ENCODE data around the gene CEP112. TPM values are rescaled to one million over a fixed set of nuclear protein-coding genes. Genes with fewer than 3 reads are reported as not detected.

The CEP112 gene
- total and polyA plus RNA-seq, 8 donors: 15.1 to 23.8 (median 19.7) TPM

GRCh38 chr17:65930140-65930730, 261.7 kb downstream of the CEP112 start:
- Histone ChIP-seq H3K27ac (no peak overlapping the region), H3K36me3 (peaks cover 0 to 5% of the 10 kb centered on the region in 2 donors), H3K4me3 (no peak overlapping the region), H3K9me3 (peaks cover 3 to 6% of the 10 kb centered on the region in 2 donors), H3K4me1 (no peaks in the 10 kb centered on the region), H3K27me3 (no peaks in the 10 kb centered on the region)
- intact Hi-C loops (cut with DNase I): no loop called here
- no peak for DNase-seq
- TF ChIP-seq CTCF (IDR thresholded peaks at IDR 0.05): no peak
- ATAC-seq: no peak

- ATAC-seq (no peak), DNase-seq (no peak)
- Histone ChIP-seq H3K27me3 (no peaks in the 10 kb centered on the region), H3K4me1 (no peaks in the 10 kb centered on the region), H3K36me3 (peaks cover 0 to 5% of the 10 kb centered on the region in 2 donors), H3K27ac (no peak overlapping the region), H3K9me3 (no peaks in the 10 kb centered on the region), H3K4me3 (no peak overlapping the region)
- intact Hi-C loops (cut with DNase I): no loop called here
- no peak for TF ChIP-seq CTCF (IDR thresholded peaks at IDR 0.05)
Measured at GRCh38 chr17:65926599-65926998, 265.3 kb downstream of the CEP112 start.

DNA sequence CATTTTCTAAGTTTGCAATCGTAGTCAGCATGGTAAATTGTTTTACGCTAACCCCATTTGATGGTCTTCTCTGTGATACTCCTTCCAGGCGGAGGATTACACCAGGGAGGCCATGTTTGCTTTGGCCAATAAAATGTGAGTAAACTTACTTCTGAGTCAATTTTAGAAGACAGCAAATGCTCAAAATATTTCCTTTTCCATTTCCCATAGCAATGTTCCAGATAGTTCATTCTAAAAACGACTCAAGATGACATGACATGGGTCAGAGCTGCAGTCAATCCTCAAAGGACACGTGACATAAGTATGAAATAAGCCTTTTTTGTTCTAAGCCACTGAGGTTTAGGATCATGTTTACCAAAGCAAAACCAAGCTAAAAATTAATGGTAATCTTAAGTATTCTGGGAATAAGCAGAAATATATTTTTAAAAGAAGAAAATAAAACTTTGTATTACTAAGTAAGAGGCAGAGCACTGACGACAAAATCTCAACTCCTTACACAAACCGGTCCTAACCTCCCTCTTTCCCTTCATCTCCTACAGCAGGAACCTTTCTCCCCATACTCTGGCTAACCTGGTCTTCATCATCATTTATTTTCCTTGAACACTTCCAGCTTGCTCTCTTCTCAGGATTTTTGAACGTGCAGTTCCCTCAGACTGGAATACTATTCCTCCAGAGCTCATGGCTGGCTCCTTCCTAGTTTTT, 266.2 kb downstream of the CEP112 start:
- peaks cover 0 to 5% of the 10 kb centered on the region in 2 donors for H3K36me3 ChIP-seq
- ATAC-seq (no peak), DNase-seq (no peak)
- no peaks in the 10 kb centered on the region for H3K9me3 ChIP-seq
- no peaks in the 10 kb centered on the region for H3K4me1 ChIP-seq
- H3K27ac ChIP-seq: no peak overlapping the region
- H3K4me3 ChIP-seq: no peak overlapping the region
- intact Hi-C loops (cut with DNase I): no loop called here
- TF ChIP-seq CTCF (IDR thresholded peaks at IDR 0.05): no peak
- H3K27me3 ChIP-seq: no peaks in the 10 kb centered on the region

GRCh38 chr17:65920996-65921395, 270.9 kb downstream of the CEP112 start:
- H3K36me3 ChIP-seq: no peaks in the 10 kb centered on the region
- no peak overlapping the region for H3K4me3 ChIP-seq
- ATAC-seq: peak; percentile 45
- H3K27ac ChIP-seq: no peak overlapping the region
- no peak for TF ChIP-seq CTCF (IDR thresholded peaks at IDR 0.05)
- no peaks in the 10 kb centered on the region for H3K9me3 ChIP-seq
- intact Hi-C loops (cut with DNase I): no loop called here
- H3K27me3 ChIP-seq: no peaks in the 10 kb centered on the region
- no peaks in the 10 kb centered on the region for H3K4me1 ChIP-seq
- DNase-seq: peak in 1 of 4 donors; percentile 3

DNA sequence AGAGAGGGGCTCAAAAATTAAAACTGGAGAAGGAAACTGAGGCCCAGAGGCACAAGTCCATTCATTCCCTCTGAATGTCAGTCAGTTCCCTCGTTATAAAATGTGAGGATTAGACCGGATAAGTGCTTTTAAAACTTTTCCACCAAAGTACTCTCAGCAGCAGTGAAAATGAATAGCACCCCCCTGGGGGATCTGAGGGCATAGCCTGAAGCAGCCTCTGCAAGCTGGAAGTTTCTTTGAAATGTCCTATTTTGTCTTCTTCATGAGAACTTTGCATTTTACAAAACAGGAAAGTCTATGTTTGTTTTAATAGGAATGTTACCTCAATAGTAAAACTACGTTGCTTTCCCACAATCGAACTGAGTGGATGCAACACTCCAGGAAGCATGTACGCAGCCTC, 273.0 kb downstream of the CEP112 start:
- H3K27ac ChIP-seq: peak overlapping the region; percentile 4 to 39
- H3K27me3 ChIP-seq: no peaks in the 10 kb centered on the region
- DNase-seq: peak in 2 of 4 donors; percentile 8 to 27
- ATAC-seq: no peak
- intact Hi-C loops (cut with DNase I): no loop called here
- no peaks in the 10 kb centered on the region for H3K4me1 ChIP-seq
- no peaks in the 10 kb centered on the region for H3K9me3 ChIP-seq
- H3K36me3 ChIP-seq: no peaks in the 10 kb centered on the region
- no peak for TF ChIP-seq CTCF (IDR thresholded peaks at IDR 0.05)
- no peak overlapping the region for H3K4me3 ChIP-seq

All from left lung (tissue), 10 donors.